Stomach (tissue), 9 donors: ENCODE data around the gene DIS3L2. TPM values are rescaled to one million over a fixed set of nuclear protein-coding genes. Genes with fewer than 3 reads are reported as not detected.
A peak's percentile ranks its signal among the peaks of the same experiment; 100 is the strongest.

Experiments used
- DNase-seq, 2 donors: peaks; one replicate each; pipeline versions ENCODE4 v3.0.0 to v3.0.0-alpha.2; 2013 to 2019
- H3K27ac ChIP-seq, 5 donors: fragments of 200-600 bp in 4 of 5; sonication (generic) in 4 of 5; one replicate each; pipeline ENCODE4 v1.5.1; 2013 to 2019; ENCODE audit warnings: mild to moderate bottlenecking in 1 of 5, moderate library complexity in 1 of 5
- H3K27me3 ChIP-seq, 3 donors: fragments of 200-600 bp; sonication (generic); one replicate each; pipeline ENCODE4 v1.5.1; 2017 to 2019; ENCODE audit warnings: mixed run types in 1 of 3
- H3K36me3 ChIP-seq, 4 donors: fragments of 200-600 bp; sonication (generic); 1 replicate in 3 of 4; 2 replicates in 1 of 4; pipeline ENCODE4 v1.5.1; 2016 to 2019
- H3K4me1 ChIP-seq, 4 donors: fragments of 200-600 bp; sonication (generic); one replicate each; pipeline ENCODE4 v1.5.1; 2016 to 2019
- H3K4me3 ChIP-seq, 4 donors: fragments of 200-600 bp; sonication (generic) in 3 of 4; one replicate each; pipeline ENCODE4 v1.5.1; 2016 to 2019; ENCODE audit warnings: mild to moderate bottlenecking in 1 of 4
- H3K9me3 ChIP-seq, 4 donors: fragments of 200-600 bp; sonication (generic); one replicate each; pipeline ENCODE4 v1.5.1; 2016 to 2019
- EP300 ChIP-seq: sonication (generic); formaldehyde crosslinking; IDR thresholded peaks from one replicate; pipeline ENCODE4 v1.6.1; 2017; ENCODE audit warnings: antibody characterized with exemption
- POLR2A ChIP-seq, 4 donors: fragments of 450-650 bp; IDR thresholded peaks; one replicate each; pipeline ENCODE4 v1.6.1; 2016; ENCODE audit warnings: antibody characterized with exemption in 4 of 4, control low read depth in 2 of 4, mild to moderate bottlenecking in 1 of 4, moderate library complexity in 1 of 4
- POLR2AphosphoS5 ChIP-seq, 3 donors: sonication (generic); formaldehyde crosslinking; IDR thresholded peaks; one replicate each; pipeline ENCODE4 v1.6.1; 2016; ENCODE audit warnings: antibody characterized with exemption in 3 of 3
- WGBS, 5 donors: extraction: QIAGEN DNeasy Blood & Tissue Kit in 3 of 5; methylation state at CpG; one replicate each; pipeline versions ENCODE4 v1.1.5 to v1.1.7; 2013 to 2018; 5-methylcytosine and 5-hydroxymethylcytosine counted together
- intact Hi-C: fragments of 100-400 bp; cut with DNase I; formaldehyde crosslinking; loops from one replicate; pipeline ENCODE4 v1.15.1; 2023; ENCODE audit warnings: low total_unique reads
- polyA plus RNA-seq, 3 donors: library from polyadenylated mRNA; stranded (reverse); fragments of 200-250 nt; gene quantifications; one replicate each; pipeline ENCODE4 v1.2.3, GENCODE V29; 2013
- total RNA-seq, 5 donors: library from RNA; depleted of rRNA; stranded (reverse); fragments of >200 nt; gene quantifications; one replicate each; pipeline versions ENCODE4 v1.1.0 to v1.2.3, GENCODE V29; 2014 to 2016
- TF ChIP-seq, protein P1 (sequence below), 7 experiments: fragments of 450-650 bp in 4 of 7; fragments of 200-600 bp in 3 of 7; sonication (generic) in 3 of 7; IDR thresholded peaks; one replicate each; pipeline ENCODE4 v1.5.1; 2016 to 2019; ENCODE audit warnings: antibody characterized with exemption in 7 of 7, control low read depth in 2 of 7, mild to moderate bottlenecking in 1 of 7
- donor health status: healthy with polysubstance abuse.
- donor health status: Bipolar disorder and iron deficiency.
- donor health status: healthy.

The DIS3L2 gene
- total and polyA plus RNA-seq, 8 donors: 10.4 to 124 (median 26.8) TPM

DNA sequence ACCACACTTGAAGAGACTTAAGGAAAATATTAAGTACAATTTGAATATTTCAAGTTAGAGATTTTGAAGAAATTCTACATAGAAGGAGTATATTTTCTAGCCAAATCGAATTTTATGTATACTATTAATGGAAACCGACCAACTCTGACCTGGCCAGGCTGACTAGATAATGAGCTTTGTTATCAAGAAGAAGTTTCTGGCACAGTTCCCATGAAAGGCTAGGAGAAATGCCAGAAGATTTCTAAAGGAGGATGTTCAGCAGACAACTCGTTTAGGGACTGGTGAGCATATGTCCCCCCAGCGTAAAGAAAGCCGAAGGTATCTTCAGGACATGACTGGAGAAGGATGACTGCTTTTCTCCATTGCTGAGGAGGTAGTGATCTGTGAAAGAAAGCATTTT is 127.3 kb downstream of the DIS3L2 start:
- DNase-seq: peak in 1 of 2 donors; percentile 26
- Histone ChIP-seq H3K27me3 (no peaks in the 10 kb centered on the region), H3K4me3 (no peak overlapping the region), H3K4me1 (peaks cover 0 to 10% (median 4%) of the 10 kb centered on the region in 4 donors), H3K27ac (no peak overlapping the region), H3K9me3 (peaks cover 0 to 9% (median 0%) of the 10 kb centered on the region in 4 donors), H3K36me3 (peaks cover 4 to 27% (median 20%) of the 10 kb centered on the region in 4 donors)
- TF ChIP-seq POLR2A (IDR thresholded peaks at IDR 0.05) (no peak), EP300 (no peak), POLR2AphosphoS5 (IDR thresholded peaks at IDR 0.05) (no peak)
- TF ChIP-seq, protein P1, sequence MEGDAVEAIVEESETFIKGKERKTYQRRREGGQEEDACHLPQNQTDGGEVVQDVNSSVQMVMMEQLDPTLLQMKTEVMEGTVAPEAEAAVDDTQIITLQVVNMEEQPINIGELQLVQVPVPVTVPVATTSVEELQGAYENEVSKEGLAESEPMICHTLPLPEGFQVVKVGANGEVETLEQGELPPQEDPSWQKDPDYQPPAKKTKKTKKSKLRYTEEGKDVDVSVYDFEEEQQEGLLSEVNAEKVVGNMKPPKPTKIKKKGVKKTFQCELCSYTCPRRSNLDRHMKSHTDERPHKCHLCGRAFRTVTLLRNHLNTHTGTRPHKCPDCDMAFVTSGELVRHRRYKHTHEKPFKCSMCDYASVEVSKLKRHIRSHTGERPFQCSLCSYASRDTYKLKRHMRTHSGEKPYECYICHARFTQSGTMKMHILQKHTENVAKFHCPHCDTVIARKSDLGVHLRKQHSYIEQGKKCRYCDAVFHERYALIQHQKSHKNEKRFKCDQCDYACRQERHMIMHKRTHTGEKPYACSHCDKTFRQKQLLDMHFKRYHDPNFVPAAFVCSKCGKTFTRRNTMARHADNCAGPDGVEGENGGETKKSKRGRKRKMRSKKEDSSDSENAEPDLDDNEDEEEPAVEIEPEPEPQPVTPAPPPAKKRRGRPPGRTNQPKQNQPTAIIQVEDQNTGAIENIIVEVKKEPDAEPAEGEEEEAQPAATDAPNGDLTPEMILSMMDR (IDR thresholded peaks at IDR 0.05): no peak
- intact Hi-C loops: no loop called here
- 75 to 86% (median 82%) methylated on average over 5 of the region's 5 CpGs for WGBS, 5 donors

DNA sequence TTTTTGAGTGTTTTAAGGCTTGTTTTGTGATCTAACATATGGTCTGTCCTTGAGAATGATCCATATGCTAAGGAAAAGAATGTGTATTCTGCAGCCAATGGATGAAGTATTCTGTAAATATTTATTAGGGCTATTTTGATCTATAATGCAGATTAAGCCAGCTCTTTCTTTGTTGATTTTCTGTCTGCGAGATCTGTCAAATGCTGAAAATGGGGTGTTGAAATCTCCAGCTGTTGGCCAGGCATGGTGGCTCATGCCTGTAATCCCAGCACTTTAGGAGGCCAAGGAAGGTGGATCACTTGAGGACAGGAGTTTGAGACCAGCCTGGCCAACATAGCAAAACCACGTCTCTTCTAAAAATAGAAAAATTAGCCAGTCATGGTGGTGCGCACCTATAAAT is 132.7 kb downstream of the DIS3L2 start:
- H3K9me3 ChIP-seq: peaks cover 0 to 25% (median 14%) of the 10 kb centered on the region in 4 donors
- no peak overlapping the region for H3K4me3 ChIP-seq
- no peak overlapping the region for H3K27ac ChIP-seq
- H3K4me1 ChIP-seq: peaks cover 0 to 3% (median 0%) of the 10 kb centered on the region in 4 donors
- WGBS, 5 donors: 76 to 87% (median 85%) methylated on average over 2 to 3 of the region's 3 CpGs
- peak in 1 of 2 donors; percentile 14 for DNase-seq
- H3K36me3 ChIP-seq: peaks cover 0 to 45% (median 31%) of the 10 kb centered on the region in 4 donors
- TF ChIP-seq, protein P1 (IDR thresholded peaks at IDR 0.05): no peak
- no peak for TF ChIP-seq EP300
- no peak for TF ChIP-seq POLR2AphosphoS5 (IDR thresholded peaks at IDR 0.05)
- no peak for TF ChIP-seq POLR2A (IDR thresholded peaks at IDR 0.05)
- no peaks in the 10 kb centered on the region for H3K27me3 ChIP-seq
- intact Hi-C loops: no loop called here

DNA sequence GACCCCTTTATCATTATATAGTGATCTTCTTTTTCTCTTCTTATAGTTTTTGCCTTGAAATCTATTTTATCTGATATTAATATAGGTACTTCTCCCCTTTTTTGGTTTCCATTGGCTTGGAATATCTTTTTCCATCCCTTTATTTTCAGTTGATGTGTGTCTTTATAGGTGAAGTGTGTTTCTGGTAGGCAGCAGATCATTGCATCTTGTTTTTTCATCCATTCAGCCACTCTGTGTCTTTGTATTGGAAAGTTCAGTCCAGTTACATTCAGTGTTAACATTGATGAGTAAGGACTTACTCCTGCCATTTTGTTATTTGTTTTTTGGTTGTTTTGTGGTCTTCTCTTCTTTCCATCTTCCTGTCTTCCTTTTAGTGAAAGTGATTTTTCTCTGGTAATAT is 133.4 kb downstream of the DIS3L2 start:
- DNase-seq: no peak
- H3K36me3 ChIP-seq: peaks cover 0 to 38% (median 25%) of the 10 kb centered on the region in 4 donors
- H3K4me3 ChIP-seq: no peak overlapping the region
- H3K9me3 ChIP-seq: peaks cover 0 to 25% (median 14%) of the 10 kb centered on the region in 4 donors
- no peak for TF ChIP-seq EP300
- TF ChIP-seq, protein P1 (IDR thresholded peaks at IDR 0.05): no peak
- TF ChIP-seq POLR2AphosphoS5 (IDR thresholded peaks at IDR 0.05): no peak
- TF ChIP-seq POLR2A (IDR thresholded peaks at IDR 0.05): no peak
- intact Hi-C loops: no loop called here
- no peak overlapping the region for H3K27ac ChIP-seq
- H3K4me1 ChIP-seq: peaks cover 0 to 3% (median 0%) of the 10 kb centered on the region in 4 donors
- no peaks in the 10 kb centered on the region for H3K27me3 ChIP-seq

DNA sequence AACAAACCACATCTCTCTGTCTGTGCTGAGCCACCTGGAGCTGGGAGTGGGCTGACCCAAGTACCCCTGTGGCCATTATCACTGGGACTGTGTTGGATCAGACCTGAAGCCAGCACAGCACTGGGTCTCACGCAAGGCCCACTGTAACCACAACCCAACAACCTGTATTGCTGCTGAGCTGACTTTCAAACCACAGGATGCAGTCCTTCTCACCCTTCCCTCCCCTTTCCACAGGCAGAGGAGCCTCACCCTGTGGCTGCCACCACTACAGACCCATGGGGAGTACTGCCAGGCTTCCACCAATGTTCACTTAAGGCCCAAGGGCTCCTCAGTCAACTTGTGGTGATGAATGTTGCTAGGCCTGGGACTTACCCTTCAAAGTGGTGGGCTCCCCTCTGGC is 135.7 kb downstream of the DIS3L2 start:
- Histone ChIP-seq H3K36me3 (peaks cover 0 to 32% (median 22%) of the 10 kb centered on the region in 4 donors), H3K27ac (no peak overlapping the region), H3K4me3 (no peak overlapping the region), H3K9me3 (peaks cover 0 to 24% (median 11%) of the 10 kb centered on the region in 4 donors), H3K4me1 (no peaks in the 10 kb centered on the region), H3K27me3 (no peaks in the 10 kb centered on the region)
- no peak for DNase-seq
- 84 to 100% (median 94%) methylated on average over 1 of the region's 1 CpG; no CpG with 5 or more reads in 1 of the 5 donors for WGBS, 5 donors
- TF ChIP-seq POLR2AphosphoS5 (IDR thresholded peaks at IDR 0.05) (no peak), POLR2A (IDR thresholded peaks at IDR 0.05) (no peak)
- intact Hi-C loops: no loop called here

DNA sequence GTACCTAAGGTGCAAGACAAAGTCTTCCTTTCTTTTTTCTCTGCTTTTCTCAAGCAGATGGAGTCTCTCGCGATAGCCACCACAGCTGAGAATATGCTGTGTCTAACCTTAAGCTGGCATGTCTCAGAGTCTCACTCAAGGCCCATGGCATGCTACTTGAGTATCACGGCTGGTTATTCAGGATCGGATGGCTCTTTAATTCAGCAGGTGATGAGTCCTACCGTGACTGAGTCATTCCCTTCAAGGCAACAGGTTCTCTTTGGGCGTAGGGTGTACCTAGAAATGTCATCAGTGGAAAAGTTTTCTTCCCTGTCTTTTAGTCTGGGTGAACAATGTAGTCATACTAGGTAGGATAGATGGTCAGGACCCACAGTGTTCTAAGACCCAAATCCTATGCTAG is 136.2 kb downstream of the DIS3L2 start:
- Histone ChIP-seq H3K27me3 (no peaks in the 10 kb centered on the region), H3K9me3 (peaks cover 0 to 24% (median 10%) of the 10 kb centered on the region in 4 donors), H3K27ac (no peak overlapping the region), H3K4me3 (no peak overlapping the region), H3K4me1 (no peaks in the 10 kb centered on the region), H3K36me3 (peaks cover 0 to 32% (median 22%) of the 10 kb centered on the region in 4 donors)
- DNase-seq: no peak
- TF ChIP-seq, protein P1 (IDR thresholded peaks at IDR 0.05): no peak
- no peak for TF ChIP-seq POLR2AphosphoS5 (IDR thresholded peaks at IDR 0.05)
- WGBS, 5 donors: 97 to 100% (median 97%) methylated on average over 6 of the region's 6 CpGs
- intact Hi-C loops: no loop called here
